ENCODE results near the gene DNHD1.
A peak's percentile ranks its signal among the peaks of the same experiment; 100 is the strongest.

DNHD1 gene

GRCh38 chr11:6529266-6529665, 32.2 kb downstream of the DNHD1 start:
- TF ChIP-seq CEBPB (IDR thresholded peaks at IDR 0.05) (no peak), TAF1 (IDR thresholded peaks at IDR 0.05; ENCODE audit: low read depth) (no peak), EGR1 (IDR thresholded peaks at IDR 0.05) (no peak), TCF12 (IDR thresholded peaks at IDR 0.05; ENCODE audit: low read depth) (no peak), ZBTB7A (IDR thresholded peaks at IDR 0.05; ENCODE audit: low read depth) (no peak), YY1 (IDR thresholded peaks at IDR 0.05; ENCODE audit: low read depth) (no peak), CREB1 (IDR thresholded peaks at IDR 0.05; ENCODE audit: low read depth) (no peak), NFIC (IDR thresholded peaks at IDR 0.05) (no peak), RAD21 (IDR thresholded peaks at IDR 0.05; ENCODE audit: low read depth) (no peak), TEAD4 (IDR thresholded peaks at IDR 0.05) (no peak), FOXM1 (IDR thresholded peaks at IDR 0.05; ENCODE audit: borderline replicate concordance, low read depth) (no peak), EP300 (IDR thresholded peaks at IDR 0.05; ENCODE audit: borderline replicate concordance) (no peak)
- TF ChIP-seq, protein P1, sequence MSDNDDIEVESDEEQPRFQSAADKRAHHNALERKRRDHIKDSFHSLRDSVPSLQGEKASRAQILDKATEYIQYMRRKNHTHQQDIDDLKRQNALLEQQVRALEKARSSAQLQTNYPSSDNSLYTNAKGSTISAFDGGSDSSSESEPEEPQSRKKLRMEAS (IDR thresholded peaks at IDR 0.05), result no peak
- TF ChIP-seq, protein P2, sequence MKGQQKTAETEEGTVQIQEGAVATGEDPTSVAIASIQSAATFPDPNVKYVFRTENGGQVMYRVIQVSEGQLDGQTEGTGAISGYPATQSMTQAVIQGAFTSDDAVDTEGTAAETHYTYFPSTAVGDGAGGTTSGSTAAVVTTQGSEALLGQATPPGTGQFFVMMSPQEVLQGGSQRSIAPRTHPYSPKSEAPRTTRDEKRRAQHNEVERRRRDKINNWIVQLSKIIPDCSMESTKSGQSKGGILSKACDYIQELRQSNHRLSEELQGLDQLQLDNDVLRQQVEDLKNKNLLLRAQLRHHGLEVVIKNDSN (IDR thresholded peaks at IDR 0.05), result no peak
- TF ChIP-seq, protein P3, sequence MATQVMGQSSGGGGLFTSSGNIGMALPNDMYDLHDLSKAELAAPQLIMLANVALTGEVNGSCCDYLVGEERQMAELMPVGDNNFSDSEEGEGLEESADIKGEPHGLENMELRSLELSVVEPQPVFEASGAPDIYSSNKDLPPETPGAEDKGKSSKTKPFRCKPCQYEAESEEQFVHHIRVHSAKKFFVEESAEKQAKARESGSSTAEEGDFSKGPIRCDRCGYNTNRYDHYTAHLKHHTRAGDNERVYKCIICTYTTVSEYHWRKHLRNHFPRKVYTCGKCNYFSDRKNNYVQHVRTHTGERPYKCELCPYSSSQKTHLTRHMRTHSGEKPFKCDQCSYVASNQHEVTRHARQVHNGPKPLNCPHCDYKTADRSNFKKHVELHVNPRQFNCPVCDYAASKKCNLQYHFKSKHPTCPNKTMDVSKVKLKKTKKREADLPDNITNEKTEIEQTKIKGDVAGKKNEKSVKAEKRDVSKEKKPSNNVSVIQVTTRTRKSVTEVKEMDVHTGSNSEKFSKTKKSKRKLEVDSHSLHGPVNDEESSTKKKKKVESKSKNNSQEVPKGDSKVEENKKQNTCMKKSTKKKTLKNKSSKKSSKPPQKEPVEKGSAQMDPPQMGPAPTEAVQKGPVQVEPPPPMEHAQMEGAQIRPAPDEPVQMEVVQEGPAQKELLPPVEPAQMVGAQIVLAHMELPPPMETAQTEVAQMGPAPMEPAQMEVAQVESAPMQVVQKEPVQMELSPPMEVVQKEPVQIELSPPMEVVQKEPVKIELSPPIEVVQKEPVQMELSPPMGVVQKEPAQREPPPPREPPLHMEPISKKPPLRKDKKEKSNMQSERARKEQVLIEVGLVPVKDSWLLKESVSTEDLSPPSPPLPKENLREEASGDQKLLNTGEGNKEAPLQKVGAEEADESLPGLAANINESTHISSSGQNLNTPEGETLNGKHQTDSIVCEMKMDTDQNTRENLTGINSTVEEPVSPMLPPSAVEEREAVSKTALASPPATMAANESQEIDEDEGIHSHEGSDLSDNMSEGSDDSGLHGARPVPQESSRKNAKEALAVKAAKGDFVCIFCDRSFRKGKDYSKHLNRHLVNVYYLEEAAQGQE (IDR thresholded peaks at IDR 0.05; ENCODE audit: low read depth), result no peak

DNA sequence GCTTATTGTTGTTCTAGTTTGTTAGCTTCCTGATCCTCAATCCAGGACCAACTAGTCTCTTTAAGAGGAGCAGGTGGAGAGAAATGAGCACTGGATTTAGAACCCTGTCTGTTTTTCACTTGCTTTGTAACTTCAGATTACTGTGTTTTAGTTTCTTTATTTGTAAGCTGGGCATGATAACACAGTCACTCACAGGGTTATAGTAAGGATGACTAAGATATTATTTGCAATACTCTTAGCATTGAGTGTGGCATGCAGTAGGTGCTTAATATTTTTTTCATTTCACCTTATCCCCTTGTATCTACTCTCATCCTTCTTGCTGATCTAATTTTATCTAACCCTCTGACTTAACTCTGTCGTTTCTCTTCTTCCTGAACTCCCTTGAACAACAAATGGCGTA, 33.8 kb downstream of the DNHD1 start:
- TF ChIP-seq CREB1 (IDR thresholded peaks at IDR 0.05; ENCODE audit: low read depth), result no peak
- TF ChIP-seq, protein P1 (IDR thresholded peaks at IDR 0.05), result no peak
- no peak for TF ChIP-seq TCF12 (IDR thresholded peaks at IDR 0.05; ENCODE audit: low read depth)
- TF ChIP-seq, protein P2 (IDR thresholded peaks at IDR 0.05), result no peak
- TF ChIP-seq TEAD4 (IDR thresholded peaks at IDR 0.05), result no peak
- TF ChIP-seq ZBTB7A (IDR thresholded peaks at IDR 0.05; ENCODE audit: low read depth), result no peak
- no peak for TF ChIP-seq FOXM1 (IDR thresholded peaks at IDR 0.05; ENCODE audit: borderline replicate concordance, low read depth)
- TF ChIP-seq NFIC (IDR thresholded peaks at IDR 0.05), result no peak
- no peak for TF ChIP-seq CEBPB (IDR thresholded peaks at IDR 0.05)
- no peak for TF ChIP-seq EGR1 (IDR thresholded peaks at IDR 0.05)
- TF ChIP-seq YY1 (IDR thresholded peaks at IDR 0.05; ENCODE audit: low read depth), result no peak
- TF ChIP-seq EP300 (IDR thresholded peaks at IDR 0.05; ENCODE audit: borderline replicate concordance), result no peak
- TF ChIP-seq RAD21 (IDR thresholded peaks at IDR 0.05; ENCODE audit: low read depth), result no peak
- TF ChIP-seq, protein P3 (IDR thresholded peaks at IDR 0.05; ENCODE audit: low read depth), result no peak
- no peak for TF ChIP-seq TAF1 (IDR thresholded peaks at IDR 0.05; ENCODE audit: low read depth)

GRCh38 chr11:6531267-6531752, 34.2 kb downstream of the DNHD1 start:
- peak; percentile 82 for TF ChIP-seq RAD21 (IDR thresholded peaks at IDR 0.05; ENCODE audit: low read depth)
- TF ChIP-seq EP300 (IDR thresholded peaks at IDR 0.05; ENCODE audit: borderline replicate concordance), result no peak

DNA sequence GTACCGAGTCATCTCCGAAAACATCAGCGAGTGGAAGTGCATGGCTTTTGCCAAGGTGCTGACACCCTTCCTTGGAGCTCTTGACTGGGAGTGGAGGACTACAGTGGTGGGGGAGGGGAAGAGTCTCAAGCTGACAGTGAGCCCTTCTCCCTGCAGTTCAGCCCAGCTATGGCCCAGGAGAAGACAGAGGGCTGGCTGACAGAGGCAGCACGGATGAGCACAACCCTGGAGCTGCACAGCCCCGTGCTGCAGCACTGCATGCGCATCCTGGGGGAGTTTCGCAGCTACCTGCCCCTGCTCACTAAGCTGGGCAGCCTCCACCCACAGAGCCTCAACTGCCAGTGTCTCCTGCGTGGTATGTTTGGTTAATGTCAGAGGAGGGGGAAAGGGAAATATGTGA, 41.4 kb downstream of the DNHD1 start:
- TF ChIP-seq FOXM1 (IDR thresholded peaks at IDR 0.05; ENCODE audit: borderline replicate concordance, low read depth), result no peak
- no peak for TF ChIP-seq ZBTB7A (IDR thresholded peaks at IDR 0.05; ENCODE audit: low read depth)
- TF ChIP-seq YY1 (IDR thresholded peaks at IDR 0.05; ENCODE audit: low read depth), result no peak
- no peak for TF ChIP-seq EP300 (IDR thresholded peaks at IDR 0.05; ENCODE audit: borderline replicate concordance)
- no peak for TF ChIP-seq TAF1 (IDR thresholded peaks at IDR 0.05; ENCODE audit: low read depth)
- TF ChIP-seq CREB1 (IDR thresholded peaks at IDR 0.05; ENCODE audit: low read depth), result no peak
- TF ChIP-seq EGR1 (IDR thresholded peaks at IDR 0.05), result no peak
- no peak for TF ChIP-seq TCF12 (IDR thresholded peaks at IDR 0.05; ENCODE audit: low read depth)
- TF ChIP-seq RAD21 (IDR thresholded peaks at IDR 0.05; ENCODE audit: low read depth), result no peak

GRCh38 chr11:6538945-6539344, 41.9 kb downstream of the DNHD1 start:
- TF ChIP-seq TAF1 (IDR thresholded peaks at IDR 0.05; ENCODE audit: low read depth) (no peak), NFIC (IDR thresholded peaks at IDR 0.05) (no peak), YY1 (IDR thresholded peaks at IDR 0.05; ENCODE audit: low read depth) (no peak), ZBTB7A (IDR thresholded peaks at IDR 0.05; ENCODE audit: low read depth) (no peak), CEBPB (IDR thresholded peaks at IDR 0.05) (no peak), RAD21 (IDR thresholded peaks at IDR 0.05; ENCODE audit: low read depth) (no peak), TCF12 (IDR thresholded peaks at IDR 0.05; ENCODE audit: low read depth) (no peak), EP300 (IDR thresholded peaks at IDR 0.05; ENCODE audit: borderline replicate concordance) (no peak)

GRCh38 chr11:6539748-6540268, 42.7 kb downstream of the DNHD1 start:
- TF ChIP-seq ZBTB7A (IDR thresholded peaks at IDR 0.05; ENCODE audit: low read depth) (no peak), CREB1 (IDR thresholded peaks at IDR 0.05; ENCODE audit: low read depth) (no peak), FOXM1 (IDR thresholded peaks at IDR 0.05; ENCODE audit: borderline replicate concordance, low read depth) (no peak), RAD21 (IDR thresholded peaks at IDR 0.05; ENCODE audit: low read depth) (no peak), TCF12 (IDR thresholded peaks at IDR 0.05; ENCODE audit: low read depth) (no peak), TAF1 (IDR thresholded peaks at IDR 0.05; ENCODE audit: low read depth) (no peak), CEBPB (IDR thresholded peaks at IDR 0.05) (no peak), YY1 (IDR thresholded peaks at IDR 0.05; ENCODE audit: low read depth) (no peak), EGR1 (IDR thresholded peaks at IDR 0.05) (no peak), TEAD4 (IDR thresholded peaks at IDR 0.05) (no peak)
- TF ChIP-seq, protein P1 (IDR thresholded peaks at IDR 0.05), result no peak
- TF ChIP-seq, protein P3 (IDR thresholded peaks at IDR 0.05; ENCODE audit: low read depth), result no peak
- TF ChIP-seq, protein P2 (IDR thresholded peaks at IDR 0.05), result no peak

Measured in Ishikawa (cell line).